ENCODE results near the gene FTCD. TPM values are rescaled to one million over a fixed set of nuclear protein-coding genes. Genes with fewer than 3 reads are reported as not detected.

The FTCD gene
- total and polyA plus RNA-seq, 2 of the 8 experiments (the other 6 are each of a cell fraction or from before 2014, with no cell fraction given) = 3.3 to 4.9 TPM

DNA sequence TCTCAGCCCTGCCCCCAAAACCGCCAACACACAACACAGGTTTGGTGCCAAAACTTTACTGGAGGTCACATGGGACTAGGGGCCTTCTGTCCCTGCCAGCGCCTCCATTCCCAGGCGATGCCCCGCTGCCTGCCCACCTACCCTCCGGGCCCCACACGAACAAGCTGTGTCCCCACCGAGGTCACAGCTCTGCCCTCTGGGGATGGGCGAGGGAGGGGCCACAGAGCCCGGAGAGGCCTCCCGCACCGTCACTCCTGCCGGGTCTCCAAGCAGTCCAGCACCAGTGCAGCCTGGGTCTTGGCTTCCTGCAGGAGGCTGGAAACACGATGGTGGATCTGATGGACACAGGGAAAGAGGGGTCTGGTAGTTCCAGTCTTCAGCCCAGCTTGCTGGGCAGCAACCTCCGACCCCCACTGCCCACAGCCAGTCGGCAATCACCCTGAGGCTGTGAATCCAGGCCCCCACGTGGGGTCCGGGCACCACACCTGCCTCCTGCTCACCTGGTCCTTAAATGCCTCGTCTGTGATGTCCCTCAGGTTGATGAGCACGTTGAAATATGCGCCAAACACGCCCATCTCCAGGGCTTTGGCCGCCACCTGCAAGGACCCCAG is 18.5 kb downstream of the FTCD start:
- Histone ChIP-seq H2BK12ac (ENCODE audit: low read depth, low read length) (no peak overlapping the region), H2BK120ac (replicated peaks; ENCODE audit: low read depth, low read length) (peak overlapping the region; percentile 54), H3K79me1 (ENCODE audit: low read depth, low read length) (no peaks in the 10 kb centered on the region), H3K4ac (replicated peaks; ENCODE audit: insufficient read length, low read depth, low read length) (peak overlapping the region; percentile 85), H3K23ac (ENCODE audit: insufficient read length) (no peak overlapping the region), H2BK20ac (ENCODE audit: low read length) (no peak overlapping the region), H2AFZ (ENCODE audit: low read length) (no peak overlapping the region), H3K9ac (replicated peaks in 1 of 4; ENCODE audit: extremely low read depth in 1 of 4, low read depth in 3 of 4, low read length in 3 of 4) (no peak overlapping the region), H3K18ac (ENCODE audit: extremely low read depth, low read length) (no peak overlapping the region), H3K27ac (ENCODE audit: low read depth, low read length) (no peak overlapping the region), H3K56ac (replicated peaks; ENCODE audit: insufficient read length, low read depth, low read length) (no peak overlapping the region), H3K23me2 (ENCODE audit: low read depth, low read length) (peaks cover 4% of the 10 kb centered on the region; the same call in 1 of the 2 replicates), H4K91ac (replicated peaks; ENCODE audit: insufficient read length, low read length) (no peak overlapping the region), H3K4me1 (replicated peaks in 1 of 4; ENCODE audit: control insufficient read depth in 3 of 4, insufficient read depth in 4 of 4, low read length in 3 of 4) (peaks cover 0 to 10% (median 0%) of the 10 kb centered on the region in 4 experiments; a peak in 3 of 7 replicates), H4K5ac (ENCODE audit: insufficient read length, low read depth, low read length) (no peak overlapping the region), H3K4me3 (ENCODE audit: extremely low read depth in 1 of 4, insufficient read depth in 2 of 4, low read depth in 3 of 4, low read length in 4 of 4) (no peak overlapping the region), H3K14ac (ENCODE audit: insufficient read length) (no peak overlapping the region), H2AK5ac (ENCODE audit: low read depth, low read length) (0 out of 2 replicates have a peak overlapping the region, but pooled peaks have one; percentile 6), H2BK5ac (ENCODE audit: low read depth, low read length) (no peak overlapping the region), H3K4me2 (ENCODE audit: insufficient read depth in 1 of 2, low read depth in 2 of 2, low read length in 2 of 2) (no peak overlapping the region), H3K36me3 (ENCODE audit: control insufficient read depth in 2 of 4, insufficient read depth in 4 of 4, low read length in 3 of 4) (no peaks in the 10 kb centered on the region), H2BK15ac (ENCODE audit: low read length) (no peak overlapping the region), H3K27me3 (replicated peaks in 1 of 4; ENCODE audit: control insufficient read depth in 3 of 4, extremely low read depth in 1 of 4, insufficient read depth in 3 of 4, low read length in 3 of 4) (peaks cover 0 to 18% (median 7%) of the 10 kb centered on the region in 4 experiments; a peak in 4 of 7 replicates), H3K79me2 (ENCODE audit: control insufficient read depth in 1 of 2, insufficient read depth in 2 of 2, low read length in 2 of 2) (no peaks in the 10 kb centered on the region), H4K20me1 (replicated peaks in 1 of 2; ENCODE audit: control insufficient read depth in 1 of 2, insufficient read depth in 2 of 2, low read length in 2 of 2) (peaks cover 0 to 1% of the 10 kb centered on the region in 2 experiments), H4K8ac (ENCODE audit: extremely low read depth, insufficient read depth, low read length) (peak overlapping the region; percentile 65), H3K9me3 (ENCODE audit: insufficient read depth in 2 of 2, low read depth in 1 of 2, low read length in 1 of 2) (no peaks in the 10 kb centered on the region; a peak in 1 of 4 replicates)
- FAIRE-seq (no peak), DNase-seq (ENCODE audit: low read depth in 1 of 2, low spot score in 2 of 2) (no peak)
- WGBS, 2 experiments (ENCODE audit: extremely low coverage in 1 of 2, insufficient coverage in 1 of 2, insufficient read length in 1 of 2, insufficient replicate concordance in 2 of 2, low coverage in 1 of 2, low lambda C conversion rate in 2 of 2, missing lambda C conversion rate in 1 of 2) = 86% methylated on average over 22 of the region's 22 CpGs; no CpG with 5 or more reads in 1 of the 2 experiments
- CTCF ChIA-PET (ENCODE audit: partially characterized antibody) = interaction anchor here (0.5 to 1.9 kb wide), 4 partner anchors 10 to 211 kb away, joined by 3 to 6 read pairs (median 4); no protein-coding TSS in a partner anchor
- POLR2A ChIA-PET (ENCODE audit: partially characterized antibody) = interaction anchor here (1.6 kb wide), 1 partner anchor 38 kb away, joined by 3 read pairs; no protein-coding TSS in a partner anchor
- TF ChIP-seq, protein P1, sequence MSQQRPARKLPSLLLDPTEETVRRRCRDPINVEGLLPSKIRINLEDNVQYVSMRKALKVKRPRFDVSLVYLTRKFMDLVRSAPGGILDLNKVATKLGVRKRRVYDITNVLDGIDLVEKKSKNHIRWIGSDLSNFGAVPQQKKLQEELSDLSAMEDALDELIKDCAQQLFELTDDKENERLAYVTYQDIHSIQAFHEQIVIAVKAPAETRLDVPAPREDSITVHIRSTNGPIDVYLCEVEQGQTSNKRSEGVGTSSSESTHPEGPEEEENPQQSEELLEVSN (IDR thresholded peaks at IDR 0.05) = no peak
- TF ChIP-seq TEAD4 (IDR thresholded peaks at IDR 0.05; ENCODE audit: low read depth, low read length) (no peak), SRF (IDR thresholded peaks at IDR 0.05; ENCODE audit: low read depth, low read length) (no peak), SIX5 (IDR thresholded peaks at IDR 0.05; ENCODE audit: low read depth, low read length) (no peak), SIRT6 (IDR thresholded peaks at IDR 0.05; ENCODE audit: low read length) (no peak), SP4 (IDR thresholded peaks at IDR 0.05; ENCODE audit: low read length) (no peak), JUND (IDR thresholded peaks at IDR 0.05; ENCODE audit: low read length) (no peak)

Data from H1 (cell line).